ENCODE data around the gene GFY.
"Not testable (repeated sequence)": the region's sequence is repeated elsewhere in the genome, so short reads cannot be mapped to it uniquely, and the experiment has no call there.

The GFY gene

GRCh38 chr19:49472936-49473335 lies 47.7 kb downstream of the GFY start:
- no peak for DNase-seq

GRCh38 chr19:49473501-49473867 lies 48.3 kb downstream of the GFY start:
- DNase-seq, result not testable (repeated sequence)

- DNase-seq, result peak; percentile 89
These were observed 48.8 kb downstream of the GFY start, which contains the start of gene FLT3LG for GRCh38 chr19:49473868-49474541. Gene FLT3LG (plus strand): TSS chr19:49474215. CDS start chr19:49474640, 425 bp downstream.

DNA sequence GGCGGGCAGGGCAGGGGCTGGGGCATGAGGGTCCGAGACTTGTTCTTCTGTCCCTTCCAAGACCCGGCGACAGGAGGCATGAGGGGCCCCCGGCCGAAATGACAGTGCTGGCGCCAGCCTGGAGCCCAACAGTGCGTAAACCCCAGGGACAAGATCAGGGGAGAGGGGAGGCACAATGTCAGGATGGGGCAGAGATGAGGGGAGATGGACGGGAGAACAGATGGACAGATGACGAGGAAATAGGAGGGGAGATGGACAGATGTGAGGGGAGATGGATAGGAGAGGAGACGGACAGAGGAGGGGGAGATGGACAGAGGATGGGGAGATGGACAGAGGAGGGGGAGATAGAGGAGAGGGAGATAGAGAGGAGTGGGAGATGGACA lies 49.3 kb downstream of the GFY start:
- no peak for DNase-seq

- DNase-seq, result no peak
These were observed 50.2 kb downstream of the GFY start for GRCh38 chr19:49475191-49475917.

DNA sequence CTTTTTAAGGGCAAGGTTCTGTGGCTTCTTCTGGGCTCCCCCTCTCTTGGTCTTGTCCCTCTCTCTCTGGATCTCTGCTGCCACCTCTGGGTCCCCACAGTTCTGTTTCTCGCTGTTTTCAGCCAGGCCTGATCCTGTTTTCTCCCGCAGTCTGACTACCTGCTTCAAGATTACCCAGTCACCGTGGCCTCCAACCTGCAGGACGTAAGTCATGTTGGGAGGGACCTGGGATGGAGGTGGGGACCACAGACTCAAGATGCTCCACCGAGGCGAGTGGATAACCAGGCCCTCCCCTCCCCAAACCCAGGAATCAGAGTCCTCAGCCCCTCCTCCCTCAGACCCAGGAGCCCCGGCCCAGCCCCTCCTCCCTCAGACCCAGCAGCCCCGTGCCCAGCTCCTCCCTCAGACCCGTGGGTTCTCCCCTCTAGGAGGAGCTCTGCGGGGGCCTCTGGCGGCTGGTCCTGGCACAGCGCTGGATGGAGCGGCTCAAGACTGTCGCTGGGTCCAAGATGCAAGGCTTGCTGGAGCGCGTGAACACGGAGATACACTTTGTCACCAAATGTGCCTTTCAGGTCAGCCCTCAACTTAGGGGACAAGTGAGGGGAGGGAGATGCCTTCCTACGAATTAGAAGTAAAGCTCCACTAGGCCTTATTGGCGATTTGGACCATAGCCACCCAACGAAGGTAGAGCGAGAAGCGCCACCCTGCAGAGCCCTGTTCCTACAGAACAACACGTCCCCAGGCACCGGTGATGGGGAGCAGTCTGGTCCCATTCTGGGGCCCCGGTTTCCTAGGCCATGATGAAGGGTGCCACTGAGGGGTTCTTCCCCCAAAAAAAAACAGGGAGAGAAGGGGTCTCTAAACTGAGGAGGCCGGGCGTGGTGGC lies 51.0 kb downstream of the GFY start:
- peak; percentile 60 for DNase-seq

Data from activated gamma-delta T cell treated with Interleukin-2 at 50 U/mL for 16 hours (primary cell).